Endothelial cell of umbilical vein (primary cell): ENCODE measurements around the gene TOMM20L. TPM values are rescaled to one million over a fixed set of nuclear protein-coding genes. Genes with fewer than 3 reads are reported as not detected.

Source experiments
- BruUV-seq: library from RNA; stranded (reverse); fragments of 400-500 nt; replicated peaks from 2 replicates; lab custom pipeline; 2021; lab: Mats Ljungman, UMichigan
- CTCF ChIA-PET: fragments of 300-600, 350-600 bp; sonication (Branson Sonifier 250); formaldehyde crosslinking; loops from one replicate; lab custom pipeline; 2021; ENCODE audit warnings: antibody characterized with exemption, inconsistent platforms; lab: Charles Lee
- POLR2A ChIA-PET: fragments of 300-600, 350-600 bp; sonication (Branson Sonifier 250); formaldehyde crosslinking; loops from one replicate; lab custom pipeline; 2021; ENCODE audit warnings: antibody characterized with exemption, inconsistent platforms; lab: Charles Lee
- DNase-seq: peaks from one replicate; pipeline ENCODE4 v3.0.0-alpha.2; 2011; ENCODE audit warnings: low read depth, low spot score
- FAIRE-seq: peaks from 2 replicates; lab custom pipeline; 2011; peaks lifted over from hg19 to GRCh38; lab: Jason Lieb, UNC
- H2AFZ ChIP-seq: 2 replicates; pipeline ENCODE4 v1.6.0; 2012; ENCODE audit warnings: low read depth, low read length, control low read depth, inconsistent platforms
- H3K27ac ChIP-seq: 2 replicates; pipeline ENCODE4 v1.5.1; 2011; ENCODE audit warnings: low read depth, mild to moderate bottlenecking, control low read depth, low read length, moderate library complexity; ENCODE audit not compliant: insufficient read depth
- H3K27me3 ChIP-seq, 2 experiments: 2 replicates each; pipeline versions ENCODE4 v1.6.0 to v1.6.1; 2011; ENCODE audit warnings: low read length in 2 of 2, mixed read lengths in 1 of 2; ENCODE audit not compliant: control insufficient read depth in 2 of 2, insufficient read depth in 2 of 2
- H3K36me3 ChIP-seq, 2 experiments: 2 replicates in 1 of 2; 3 replicates in 1 of 2; pipeline ENCODE4 v1.5.1; 2011; ENCODE audit warnings: low read length in 2 of 2, mild to moderate bottlenecking in 1 of 2, moderate library complexity in 1 of 2; ENCODE audit not compliant: control insufficient read depth in 2 of 2, insufficient read depth in 2 of 2; ENCODE audit errors: extremely low read depth in 1 of 2
- H3K4me1 ChIP-seq: 3 replicates; pipeline ENCODE4 v1.5.1; 2011; ENCODE audit warnings: mild to moderate bottlenecking, low read length; ENCODE audit not compliant: control insufficient read depth, insufficient read depth; ENCODE audit errors: extremely low read depth
- H3K4me2 ChIP-seq: 2 replicates; pipeline ENCODE4 v1.6.1; 2011; ENCODE audit warnings: low read length, control low read depth, mixed read lengths; ENCODE audit not compliant: insufficient read depth
- H3K4me3 ChIP-seq, 3 experiments: fragments of 200-600 bp in 1 of 3; sonication (generic), shearing (Covaris generic) in 1 of 3; replicated peaks in 1 of 3; 2 replicates each; pipeline ENCODE4 v1.5.1; 2011 to 2016; ENCODE audit warnings: control low read depth in 3 of 3, low read length in 3 of 3, mild to moderate bottlenecking in 2 of 3, inconsistent platforms in 1 of 3, low read depth in 1 of 3, moderate library complexity in 1 of 3; ENCODE audit not compliant: insufficient read depth in 1 of 3
- H3K79me2 ChIP-seq: 2 replicates; pipeline ENCODE4 v1.6.0; 2012; ENCODE audit warnings: low read length, inconsistent platforms; ENCODE audit not compliant: control insufficient read depth, insufficient read depth
- H3K9ac ChIP-seq: replicated peaks from 2 replicates; pipeline ENCODE3; 2011; ENCODE audit warnings: low read length, control low read depth; ENCODE audit not compliant: insufficient read depth; ENCODE audit errors: extremely low read depth
- H3K9me1 ChIP-seq: replicated peaks from 3 replicates; pipeline ENCODE4 v1.6.0; 2011; ENCODE audit warnings: mild to moderate bottlenecking, low read length; ENCODE audit not compliant: control insufficient read depth, insufficient read depth; ENCODE audit errors: extremely low read depth
- H3K9me3 ChIP-seq: replicated peaks from 2 replicates; pipeline ENCODE4 v1.5.1; 2012; ENCODE audit warnings: low read length, inconsistent platforms; ENCODE audit not compliant: control insufficient read depth, insufficient read depth
- H4K20me1 ChIP-seq: replicated peaks from 2 replicates; pipeline ENCODE3; 2011; ENCODE audit warnings: mild to moderate bottlenecking, low read length; ENCODE audit not compliant: control insufficient read depth, insufficient read depth; ENCODE audit errors: extremely low read depth
- CTCF ChIP-seq, 2 donors: IDR thresholded peaks; 1 replicate in 1 of 2; 2 replicates in 1 of 2; pipeline ENCODE4 v1.5.1; 2011; ENCODE audit warnings: low read length in 2 of 2, mild to moderate bottlenecking in 2 of 2, moderate library complexity in 2 of 2, control low read depth in 1 of 2, inconsistent platforms in 1 of 2, low read depth in 1 of 2; ENCODE audit not compliant: insufficient read depth in 1 of 2; ENCODE audit errors: extremely low read depth in 1 of 2
- EZH2 ChIP-seq: IDR thresholded peaks from 2 replicates; pipeline ENCODE4 v1.6.1; 2012; ENCODE audit warnings: borderline replicate concordance, low read depth, mild to moderate bottlenecking, moderate library complexity, low read length, inconsistent platforms; ENCODE audit not compliant: severe bottlenecking
- FOS ChIP-seq: IDR thresholded peaks from 2 replicates; pipeline ENCODE4 v1.6.1; 2011; ENCODE audit warnings: mild to moderate bottlenecking, low read length, moderate library complexity, borderline replicate concordance; ENCODE audit not compliant: insufficient read depth
- GATA2 ChIP-seq: IDR thresholded peaks from 2 replicates; pipeline ENCODE4 v1.7.0; 2011; ENCODE audit warnings: low read depth, mild to moderate bottlenecking, moderate library complexity, mixed read lengths, low read length; ENCODE audit not compliant: insufficient read length, insufficient read depth
- JUN ChIP-seq: IDR thresholded peaks from 2 replicates; pipeline ENCODE4 v1.6.1; 2011; ENCODE audit warnings: borderline replicate concordance, low read depth; ENCODE audit not compliant: insufficient read length, insufficient read depth
- MAX ChIP-seq: IDR thresholded peaks from 2 replicates; pipeline ENCODE4 v1.6.1; 2011; ENCODE audit not compliant: insufficient read depth, insufficient read length
- MYC ChIP-seq: IDR thresholded peaks from one replicate; pipeline ENCODE4 v1.6.1; 2011; ENCODE audit warnings: mild to moderate bottlenecking, low read depth, low read length
- POLR2A ChIP-seq: IDR thresholded peaks from 2 replicates; pipeline ENCODE4 v1.6.1; 2012; ENCODE audit warnings: low read depth, mild to moderate bottlenecking, control low read depth, low read length
- POLR2AphosphoS5 ChIP-seq: IDR thresholded peaks from 2 replicates; pipeline ENCODE4 v1.6.1; 2012; ENCODE audit warnings: low read depth, mild to moderate bottlenecking, control low read depth, low read length, moderate library complexity; ENCODE audit not compliant: insufficient read depth
- dilution Hi-C: fragments of 300-500 bp; cut with MboI; formaldehyde crosslinking; loops from one replicate; pipeline ENCODE4 v1.15.0; 2019; ENCODE audit warnings: low sequenced_read_pairs; ENCODE audit not compliant: extremely low pct_ligation_motif_present
- intact Hi-C: fragments of 100-400 bp; cut with micrococcal nuclease; formaldehyde crosslinking; loops from one replicate; pipeline ENCODE4 v1.10.0; 2022
- polyA plus RNA-seq, 4 experiments: library from polyadenylated mRNA; depleted of rRNA in 3 of 4; stranded (reverse) in 3 of 4; unstranded in 1 of 4; fragments of >200 nt; gene quantifications; 2 replicates each; pipeline versions ENCODE4 v1.2.1 to v1.2.3, GENCODE V29; 2011 to 2012; ENCODE audit warnings: missing spikeins in 1 of 4
- total RNA-seq: library from RNA; stranded (reverse); gene quantifications from 2 replicates; pipeline ENCODE4 v1.2.3, GENCODE V29; 2021

Gene TOMM20L
- total and polyA plus RNA-seq, 2 donors (not counting 3 experiments of a cell fraction or from before 2014, with no cell fraction given): not detected

- DNase-seq (peak; percentile 31), FAIRE-seq (no peak)
- no TSS peak for BruUV-seq
- Histone ChIP-seq H3K79me2 (no peaks in the 10 kb centered on the region), H3K4me1 (peaks cover 10% of the 10 kb centered on the region), H3K27me3 (no peaks in the 10 kb centered on the region), H3K9ac (peak overlapping the region; percentile 37), H3K9me3 (no peaks in the 10 kb centered on the region), H3K4me2 (peak overlapping the region; percentile 90), H3K4me3 (peak overlapping the region in 2 of 3 experiments; percentile 41 to 59), H3K27ac (peak overlapping the region; percentile 29), H3K36me3 (peaks cover 5 to 7% of the 10 kb centered on the region in 2 experiments), H3K9me1 (no peaks in the 10 kb centered on the region), H2AFZ (no peak overlapping the region), H4K20me1 (no peaks in the 10 kb centered on the region)
- intact Hi-C loops (no loop called here), dilution Hi-C loops (no loop called here)
- TF ChIP-seq JUN (no peak), FOS (no peak), EZH2 (no peak), GATA2 (no peak)
- CTCF ChIA-PET: interaction anchor here (1.3 kb wide), 1 partner anchor 10 kb away, joined by 3 read pairs; no protein-coding TSS in a partner anchor
- POLR2A ChIA-PET: no interaction called here
These were observed 42.0 kb upstream of the TOMM20L start for GRCh38 chr14:58353516-58354299.

- CTCF ChIA-PET: no interaction called here
- no peak for FAIRE-seq
- intact Hi-C loops (no loop called here), dilution Hi-C loops (no loop called here)
- Histone ChIP-seq H3K27ac (no peak overlapping the region), H2AFZ (no peak overlapping the region), H3K4me2 (no peak overlapping the region), H3K4me3 (no peak overlapping the region), H3K36me3 (peaks cover 5 to 7% of the 10 kb centered on the region in 2 experiments), H3K79me2 (no peaks in the 10 kb centered on the region), H3K9ac (no peak overlapping the region), H3K9me3 (no peaks in the 10 kb centered on the region), H3K9me1 (no peaks in the 10 kb centered on the region), H3K27me3 (no peaks in the 10 kb centered on the region), H4K20me1 (no peaks in the 10 kb centered on the region), H3K4me1 (peaks cover 10% of the 10 kb centered on the region)
- POLR2A ChIA-PET: no interaction called here
- TF ChIP-seq POLR2AphosphoS5 (no peak), GATA2 (no peak), MYC (no peak), JUN (no peak), POLR2A (no peak), CTCF (IDR thresholded peaks at IDR 0.05; ENCODE audit: extremely low read depth in 1 of 2, insufficient read depth in 1 of 2, low read depth in 1 of 2, low read length in 2 of 2) (no peak), EZH2 (no peak), FOS (no peak), MAX (no peak)
- DNase-seq: no peak
- no TSS peak for BruUV-seq
These were observed 40.9 kb upstream of the TOMM20L start for GRCh38 chr14:58354808-58355207.
